Activated T-cell treated with anti-CD3 and anti-CD28 coated beads, Interleukin-2, amount 50 U/mL, for 1 hour (primary cell): Measurements from ENCODE around the gene BCL11B.

ENCODE experiments used
- DNase-seq: peaks from one replicate; pipeline ENCODE4 v3.0.0-alpha.2; 2020

BCL11B gene

DNA sequence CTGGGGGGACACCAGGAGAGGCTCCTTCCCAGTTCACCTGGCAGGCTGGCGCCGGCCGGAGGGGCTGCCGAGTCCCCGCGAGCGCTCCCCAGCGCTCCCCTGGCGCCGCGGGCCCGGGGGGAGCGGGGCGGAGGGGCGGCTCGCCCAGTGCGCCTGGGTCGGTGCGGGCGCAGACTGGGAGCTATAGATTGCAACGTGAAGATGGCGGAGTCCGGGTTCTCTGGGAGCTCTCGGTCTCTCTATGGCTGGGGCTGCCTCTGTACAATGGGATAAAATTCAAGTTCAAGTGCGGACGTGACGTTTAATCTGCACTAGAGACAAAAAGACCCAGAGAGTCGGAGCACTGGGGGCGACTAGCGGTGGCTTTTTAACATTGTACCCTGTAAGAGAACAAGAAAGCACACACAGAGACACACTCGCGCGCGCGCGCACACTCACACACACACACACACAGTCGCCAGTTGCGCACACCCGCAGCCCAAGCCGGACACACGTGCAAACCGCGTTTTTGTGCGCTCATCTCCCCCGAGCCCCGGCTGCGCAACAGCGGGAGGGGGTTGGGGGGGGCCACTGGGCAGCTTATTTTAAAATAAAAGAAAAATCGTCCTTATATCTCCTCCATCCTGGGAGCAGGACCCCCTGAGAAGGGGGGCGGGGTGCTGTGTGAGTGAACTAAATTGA, at the start of gene BCL11B:
Gene BCL11B (minus strand): TSS at position 247 of the 681 bp plus-strand sequence. CDS start 979 bp downstream, outside the sequence.
- DNase-seq = peak; percentile 84

DNA sequence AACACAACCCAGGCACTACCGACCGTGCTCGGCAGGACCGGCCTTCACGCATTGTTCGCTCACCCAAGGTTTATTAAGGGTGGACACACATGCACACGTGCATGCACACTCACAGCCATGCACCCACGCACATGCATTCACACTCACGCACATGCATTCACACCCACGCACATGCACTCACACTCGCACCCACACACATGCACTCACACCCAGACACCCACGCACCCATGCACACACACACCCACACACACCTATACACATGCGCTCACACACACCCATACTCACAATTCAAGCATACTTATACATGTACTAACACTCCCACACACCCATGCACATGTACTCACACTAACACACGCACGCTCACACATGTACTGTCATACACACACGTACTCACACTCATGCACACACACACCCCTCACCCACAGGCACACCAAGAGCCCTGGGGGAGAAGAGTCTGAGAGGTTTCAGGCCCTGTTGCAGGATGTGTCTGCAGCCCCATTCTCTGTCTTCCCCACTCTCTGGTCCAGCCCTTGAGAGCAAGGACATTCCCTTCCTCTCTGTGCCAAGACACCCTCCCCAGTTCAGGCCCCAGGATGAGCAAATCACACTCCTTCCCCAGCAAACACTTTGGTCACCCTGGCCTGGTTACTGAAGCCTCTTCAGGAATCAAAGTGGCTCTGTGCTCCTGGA, 49.4 kb upstream of the BCL11B start:
- DNase-seq = no peak

DNA sequence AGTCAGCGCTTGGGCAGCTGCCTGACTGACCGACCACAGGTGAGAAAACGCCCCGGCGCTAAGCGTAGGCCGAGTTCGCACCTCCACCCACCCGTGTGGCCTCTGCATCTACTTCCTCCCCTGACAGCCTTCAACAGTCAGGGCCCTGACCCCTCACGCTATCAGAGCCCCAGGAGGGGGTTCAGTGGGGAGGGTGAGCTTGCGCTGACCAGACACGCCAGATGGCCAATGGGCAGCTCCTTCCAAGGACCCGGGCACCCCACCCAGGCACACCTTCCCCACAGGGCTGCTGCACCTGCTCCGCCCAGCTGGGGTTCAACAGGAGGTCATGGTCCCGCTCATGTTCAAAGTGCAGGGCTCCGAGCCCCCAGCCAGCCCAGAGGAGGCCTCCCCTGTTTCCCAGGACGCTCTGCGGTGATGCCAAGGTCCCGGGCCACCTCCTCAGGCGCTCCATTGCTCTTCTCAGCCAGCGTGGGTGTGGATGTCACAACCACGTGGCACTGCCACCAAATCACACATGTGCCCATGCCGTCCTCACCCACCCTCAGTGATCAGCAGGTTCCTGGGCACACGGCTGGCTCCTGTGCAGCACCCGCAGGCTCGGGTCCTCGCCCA, 48.7 kb upstream of the BCL11B start:
- DNase-seq = no peak

DNA sequence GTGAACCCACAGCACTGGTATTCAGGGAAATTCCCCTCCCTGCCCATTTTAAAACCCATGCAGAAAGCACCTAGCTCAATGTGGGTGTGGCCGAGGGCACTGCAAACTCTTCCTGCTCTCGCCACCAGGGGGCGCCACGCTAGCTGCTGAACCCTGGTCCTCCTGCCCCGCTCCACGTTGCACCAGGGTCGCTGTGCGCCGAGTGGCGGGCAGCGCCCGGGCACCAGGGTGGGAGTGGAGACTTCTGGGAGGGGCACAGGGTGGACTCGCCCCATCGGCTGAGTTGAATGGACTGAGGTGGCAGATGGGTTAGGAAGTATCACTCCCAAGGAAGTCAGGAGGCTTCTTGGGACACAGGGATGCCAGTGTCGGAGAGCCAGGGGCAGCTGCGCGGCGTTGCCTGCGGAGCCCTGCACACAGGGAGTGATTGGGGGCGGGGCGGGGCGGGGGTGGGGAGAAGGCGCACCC, 48.1 kb upstream of the BCL11B start:
- DNase-seq = peak; percentile 71

DNA sequence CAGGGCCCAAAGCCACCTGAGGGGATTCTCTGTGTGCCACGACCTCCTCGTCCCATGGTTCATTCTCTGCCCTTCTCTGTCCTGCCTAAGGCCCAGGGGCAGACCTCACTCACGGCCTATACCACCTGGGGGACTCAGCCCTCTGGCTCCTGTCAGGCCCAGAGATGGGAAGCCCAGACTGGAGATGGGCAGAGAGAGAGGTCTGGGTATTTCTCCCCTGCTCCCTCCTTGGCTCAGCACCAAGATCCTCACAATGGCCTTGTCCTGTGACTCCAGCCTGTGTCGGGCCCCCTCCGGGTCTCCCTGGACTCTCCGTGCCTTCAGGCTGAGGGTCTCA, 46.9 kb upstream of the BCL11B start:
- no peak for DNase-seq

DNA sequence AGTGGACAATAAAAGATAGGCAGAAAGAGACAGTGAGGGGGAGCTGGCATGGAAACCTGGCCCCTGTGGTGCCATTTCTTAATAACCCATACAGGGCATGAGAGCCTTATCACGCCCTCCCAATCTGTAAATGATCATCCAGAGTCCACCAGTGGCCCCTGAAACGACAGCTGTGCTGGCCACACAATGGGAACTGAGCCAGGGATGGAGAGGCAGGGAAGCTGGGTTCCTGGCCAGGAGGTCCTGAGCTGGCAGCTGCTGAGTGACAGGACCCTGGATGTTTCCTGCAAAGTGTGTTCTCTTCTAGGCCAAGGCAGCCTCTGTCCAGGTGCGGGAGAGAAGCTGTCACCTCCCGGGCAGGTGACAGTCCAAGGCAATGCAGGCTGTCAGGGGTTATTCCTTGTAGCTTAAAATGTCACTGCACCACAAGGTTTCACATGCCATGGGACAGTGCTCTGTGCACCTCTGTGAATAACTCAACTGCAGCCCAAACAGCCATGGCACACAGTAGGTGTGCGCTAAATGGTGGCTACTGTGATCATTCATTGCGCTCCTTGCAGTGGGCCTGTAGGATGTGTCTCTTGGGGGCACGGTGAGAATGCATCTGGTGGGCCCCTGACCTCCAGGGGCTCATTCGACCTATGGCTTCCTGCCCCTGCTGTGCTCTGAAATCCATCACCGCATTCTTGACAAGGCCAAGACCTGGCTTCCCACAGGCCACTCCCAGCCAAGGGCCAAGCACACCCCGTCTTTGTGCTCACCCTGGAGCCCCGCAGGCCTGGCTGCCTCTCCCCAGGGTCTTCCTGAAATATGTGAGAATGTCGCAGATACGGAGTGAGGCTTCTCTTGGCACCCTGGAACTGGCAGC, 46.3 kb upstream of the BCL11B start:
- DNase-seq = no peak

DNA sequence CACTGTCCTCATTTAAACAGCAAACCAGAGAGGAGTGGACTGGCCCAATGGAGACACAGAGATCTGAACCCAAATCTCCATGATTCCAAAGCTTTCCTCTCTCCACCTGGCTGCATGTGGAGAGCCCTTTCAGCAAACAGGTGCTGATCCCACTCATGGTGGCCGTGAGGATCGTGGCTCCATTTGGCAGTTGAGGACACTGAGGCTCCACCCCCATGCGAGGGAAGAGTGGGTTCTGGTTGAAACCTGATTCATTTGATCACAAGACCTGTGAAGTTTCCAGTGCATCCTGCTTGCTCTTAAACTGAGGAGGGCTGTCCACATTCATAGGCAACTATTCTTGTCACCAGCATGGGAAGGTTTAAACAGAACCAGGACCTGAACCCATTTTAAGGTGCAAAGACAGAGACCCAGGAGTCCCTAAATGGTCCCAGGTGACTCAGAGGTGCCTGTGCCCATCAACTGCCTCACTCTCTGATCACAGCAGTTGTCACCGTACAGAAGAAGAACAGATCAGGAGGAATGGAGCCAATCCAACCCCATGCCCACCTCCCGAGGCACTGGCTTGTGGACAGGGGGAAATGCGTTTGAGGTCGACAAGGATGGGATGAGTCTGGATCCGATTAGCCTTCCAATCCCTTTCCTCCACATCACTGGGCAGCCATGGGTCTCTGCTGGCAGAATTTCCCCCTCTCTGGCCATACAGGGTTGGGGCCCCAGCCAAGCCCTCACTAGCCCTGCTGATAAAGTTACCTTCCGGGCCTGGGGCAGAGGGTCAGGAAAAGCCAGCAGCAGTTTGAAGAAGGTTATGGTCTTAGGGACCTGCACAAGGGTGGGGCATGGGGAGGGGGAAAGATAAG, 45.5 kb upstream of the BCL11B start:
- DNase-seq = no peak

DNA sequence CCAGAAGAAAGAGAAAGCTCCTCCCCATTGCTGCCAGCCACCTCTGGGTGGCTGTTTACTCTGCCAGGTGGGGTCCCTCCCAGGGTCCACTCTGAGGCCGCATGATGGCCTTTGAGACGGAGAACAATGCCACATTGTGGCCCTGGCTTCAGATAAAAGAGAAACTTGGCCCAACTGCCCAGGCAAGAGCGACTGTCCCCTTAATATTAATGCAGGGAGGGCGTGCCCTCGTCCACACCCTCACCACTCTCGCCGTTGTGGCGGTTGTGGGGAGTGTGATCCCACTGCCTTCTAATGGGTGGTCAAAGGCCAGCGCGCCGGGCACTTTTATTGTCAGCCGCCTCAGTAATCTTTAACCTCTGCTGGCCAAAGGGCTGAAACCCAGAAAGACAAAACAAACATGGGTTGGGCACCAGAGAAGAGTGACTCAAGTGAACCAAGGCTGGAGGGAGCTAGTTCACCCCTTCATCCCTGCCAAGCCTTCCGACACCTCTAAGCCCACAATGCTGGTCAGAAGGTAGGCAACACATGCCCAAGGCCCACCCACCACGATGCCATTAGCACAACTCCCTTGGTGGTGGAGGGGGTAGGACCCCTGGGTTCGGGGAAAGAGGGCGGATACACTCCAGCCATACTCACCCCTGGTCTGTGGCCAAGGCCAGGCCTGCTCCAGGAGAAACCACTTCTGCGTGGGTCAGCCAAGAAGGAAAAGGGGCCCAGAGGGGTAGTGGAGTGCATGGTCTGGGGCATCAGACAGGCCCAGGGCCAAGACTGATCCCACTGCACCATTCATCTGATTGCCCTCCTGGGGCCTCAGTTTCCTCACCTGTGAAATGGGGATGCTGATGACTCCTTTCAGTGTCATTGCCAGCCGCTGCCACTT, 44.5 kb upstream of the BCL11B start:
- no peak for DNase-seq

DNA sequence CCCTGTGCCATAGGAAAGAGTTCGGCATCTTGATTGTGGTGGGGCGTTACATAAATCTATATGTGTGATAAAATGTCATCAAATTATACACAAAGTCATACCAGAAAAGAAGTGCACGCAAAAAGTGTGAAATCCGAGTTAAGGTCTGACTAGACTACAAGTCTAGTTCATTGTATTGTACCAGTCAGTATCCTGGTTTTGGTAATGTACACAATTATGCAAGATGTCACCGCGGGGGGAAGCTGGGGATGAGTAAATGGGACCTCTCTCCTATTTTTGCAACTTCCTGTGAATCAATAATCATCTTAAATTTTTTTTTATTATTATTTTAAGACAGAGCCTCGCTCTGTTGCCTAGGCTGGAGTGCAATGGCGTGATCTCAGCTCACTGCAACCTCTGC, 43.2 kb upstream of the BCL11B start:
- DNase-seq = no peak

DNA sequence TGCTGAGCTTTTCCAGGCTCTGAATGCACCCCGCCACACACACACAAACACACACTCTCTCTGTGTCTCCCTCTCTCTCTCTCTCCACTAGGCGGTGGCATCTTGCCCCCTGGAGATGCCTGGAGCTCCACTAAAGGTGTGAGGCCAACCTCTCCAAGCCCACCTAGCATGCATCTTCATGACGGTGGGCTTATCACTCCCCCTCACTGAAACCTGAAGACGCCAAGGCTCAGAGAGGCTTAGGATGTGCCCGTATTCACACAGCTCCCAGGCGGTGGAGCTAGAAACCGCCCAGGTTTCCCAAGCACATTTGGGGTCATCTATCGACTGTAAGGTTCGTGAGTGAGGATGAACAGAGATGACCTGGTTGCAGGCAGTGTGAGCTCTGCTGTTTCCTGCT, 42.6 kb upstream of the BCL11B start:
- DNase-seq = no peak

DNA sequence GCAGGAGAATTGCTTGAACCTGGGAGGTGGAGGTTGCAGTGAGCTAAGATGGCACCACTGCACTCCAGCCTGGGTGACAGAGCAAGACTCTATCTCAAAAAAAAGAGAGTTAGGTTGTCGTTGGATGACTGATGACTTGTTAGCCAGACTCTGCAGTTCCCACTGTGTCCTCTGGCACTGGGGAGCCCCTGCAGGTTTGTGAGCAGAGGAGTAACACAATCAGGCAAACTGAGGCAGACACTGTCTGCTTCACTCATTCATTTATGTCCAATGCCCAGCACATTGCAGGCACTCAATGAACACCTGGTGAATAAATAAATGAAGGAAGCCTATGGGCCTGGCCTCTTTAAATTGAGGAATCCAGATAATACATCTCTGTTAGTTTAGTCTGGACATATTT, 41.2 kb upstream of the BCL11B start:
- DNase-seq = no peak

DNA sequence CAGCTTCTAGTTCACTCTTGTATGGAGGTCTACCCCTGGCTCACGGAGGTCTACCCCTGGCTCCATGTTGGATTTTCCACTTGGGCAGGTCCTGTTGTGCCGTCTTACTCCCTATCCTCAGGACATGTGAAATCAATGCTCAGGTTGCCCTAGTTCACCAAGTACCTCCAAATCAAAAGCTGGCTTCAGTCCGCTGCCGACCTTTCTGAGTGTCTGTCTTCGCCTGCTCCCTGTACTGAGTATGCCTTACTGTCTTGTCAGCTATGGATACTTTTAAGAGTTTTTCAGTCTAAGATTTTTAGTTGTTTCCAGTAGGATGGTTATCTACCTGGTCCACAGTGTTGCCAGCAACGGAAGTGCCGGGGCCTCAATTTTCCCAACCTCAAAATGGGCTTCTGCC, 40.1 kb upstream of the BCL11B start:
- no peak for DNase-seq

DNA sequence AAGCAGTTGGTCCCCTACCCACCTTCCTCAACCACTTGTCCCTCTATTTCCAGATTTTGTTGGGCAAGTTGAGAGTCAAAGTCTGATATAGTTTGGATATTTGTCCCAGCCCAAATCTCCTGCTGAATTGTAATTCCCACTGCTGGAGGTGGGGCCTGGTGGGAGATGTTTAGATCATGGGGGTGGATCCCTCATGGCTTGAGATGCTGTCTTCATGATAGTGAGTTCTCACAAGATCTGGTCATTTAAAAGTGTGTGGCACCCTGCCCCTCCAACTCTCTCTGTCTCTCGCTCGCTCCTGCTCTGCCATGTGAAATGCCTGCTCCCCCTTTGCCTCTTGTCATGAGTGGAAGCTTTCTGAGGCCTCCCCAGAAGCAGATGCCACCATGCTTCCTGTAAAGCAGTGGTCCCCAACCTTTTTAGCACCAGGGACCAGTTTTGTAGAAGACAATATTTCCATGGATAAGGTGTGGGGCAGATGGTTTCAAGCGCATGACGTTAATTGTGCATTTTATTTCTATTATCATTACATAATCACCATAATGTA, 37.3 kb upstream of the BCL11B start:
- DNase-seq = no peak

DNA sequence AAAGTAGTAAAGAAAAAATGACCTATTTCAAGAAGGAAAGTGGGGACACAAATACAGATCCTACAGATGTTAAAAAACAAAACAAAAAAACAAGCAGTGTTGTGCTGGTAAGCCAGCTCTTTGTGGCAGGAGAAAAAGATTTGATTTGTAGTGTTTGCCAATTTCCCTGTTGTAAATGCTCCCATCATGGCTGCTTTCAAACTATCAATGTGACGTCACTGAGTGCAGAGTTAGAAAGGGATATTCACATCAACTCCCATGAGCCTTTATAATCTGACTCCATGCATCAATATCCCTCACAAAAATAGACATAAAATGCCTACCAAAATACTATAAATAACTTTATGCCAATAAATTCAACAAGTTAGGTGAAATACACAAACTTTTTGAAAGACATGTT, 32.2 kb upstream of the BCL11B start:
- no peak for DNase-seq

DNA sequence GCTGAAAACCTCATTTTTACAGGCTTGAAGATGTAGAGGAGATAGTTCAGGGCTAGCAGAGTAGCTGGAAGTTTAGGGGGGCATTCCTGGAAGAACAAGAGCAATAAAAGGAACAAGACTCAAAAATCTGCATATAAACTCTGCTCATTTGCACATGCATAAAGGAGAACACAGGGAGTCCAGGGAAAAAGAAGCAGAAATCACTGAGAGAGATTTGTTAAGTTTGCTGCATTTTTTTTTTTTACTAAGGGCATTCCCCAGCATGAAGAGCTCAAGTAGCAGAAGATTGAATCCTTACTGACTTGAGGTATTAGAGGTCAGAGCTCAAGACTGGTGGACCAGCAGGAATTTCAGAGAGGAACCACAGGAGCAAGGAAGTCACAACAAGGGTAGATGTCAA, 28.2 kb upstream of the BCL11B start:
- DNase-seq = no peak

DNA sequence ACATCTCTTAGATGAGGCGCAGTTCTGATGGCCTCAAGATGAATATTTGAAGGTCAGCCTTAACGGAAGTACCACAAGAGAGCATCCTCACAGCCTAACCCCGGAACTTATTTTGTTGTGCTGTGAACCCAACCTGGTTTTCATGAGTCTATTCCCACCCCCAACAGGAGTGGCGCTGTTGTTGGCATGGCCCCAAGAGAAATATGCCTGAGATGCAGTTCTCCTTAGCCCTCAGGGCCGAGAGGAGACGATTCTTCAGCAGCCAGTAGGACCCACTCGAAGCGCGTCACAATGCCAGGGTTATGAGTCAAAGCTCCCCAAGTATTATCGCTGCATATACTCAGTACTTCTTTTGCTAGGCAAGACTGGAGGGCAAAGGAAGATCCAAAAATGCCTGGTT, 24.5 kb upstream of the BCL11B start:
- DNase-seq = no peak

DNA sequence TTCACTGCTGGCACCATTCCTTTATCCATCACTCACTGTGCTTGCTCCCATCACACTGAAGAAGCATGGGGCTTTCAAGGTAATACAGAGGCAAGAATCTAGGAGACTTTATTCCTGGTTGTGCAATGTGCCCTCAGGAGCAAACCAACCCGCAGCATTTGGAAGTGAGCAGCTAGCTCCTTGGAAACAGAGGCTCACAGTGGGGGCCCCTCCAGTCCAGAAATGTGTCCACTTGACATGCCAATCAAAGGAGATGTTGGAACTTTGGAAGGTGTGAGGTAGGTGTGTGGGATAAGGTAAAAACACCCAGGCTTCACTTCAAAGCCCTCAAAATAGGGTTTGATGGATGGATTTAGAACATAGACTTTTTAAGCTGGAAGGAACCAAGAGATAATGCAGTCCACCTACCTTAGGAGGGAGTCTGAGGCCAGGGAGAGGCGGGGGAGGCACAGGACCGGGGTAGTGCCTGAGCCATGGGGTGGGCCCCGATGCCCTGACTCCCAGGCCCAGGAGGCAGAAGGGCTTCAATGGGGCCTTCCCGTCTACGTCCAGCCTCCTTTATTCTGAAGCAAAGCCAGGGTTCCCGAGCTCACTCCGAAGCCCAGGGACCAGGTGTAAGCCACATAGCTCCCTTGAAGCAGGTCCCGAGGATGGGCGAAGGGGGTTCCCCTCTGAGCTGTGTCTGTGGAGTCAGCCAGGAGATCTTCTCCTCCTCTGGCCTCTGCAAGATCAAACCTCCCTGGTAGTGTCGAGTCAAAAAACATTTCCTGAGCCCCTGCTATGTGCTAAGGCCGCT, 17.6 kb upstream of the BCL11B start:
- no peak for DNase-seq

DNA sequence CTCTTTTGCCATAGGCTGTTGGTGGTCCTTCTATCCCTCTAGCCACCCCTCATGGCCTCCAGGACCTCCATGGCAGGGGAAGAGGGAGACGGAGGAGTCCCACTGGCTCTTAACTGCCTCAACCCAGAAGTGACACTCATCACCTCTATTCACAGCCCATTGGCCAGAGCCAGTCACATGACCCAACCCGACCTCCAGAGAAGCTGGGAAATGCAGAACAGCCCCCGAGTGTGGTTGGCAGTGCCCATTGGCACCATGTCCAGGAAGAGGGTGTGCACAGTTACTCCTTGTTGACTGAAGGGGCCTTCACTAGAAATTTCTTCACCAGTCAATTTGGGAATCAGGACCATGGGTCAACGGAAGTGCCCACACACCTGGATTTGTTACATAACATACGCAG, 17.0 kb upstream of the BCL11B start:
- DNase-seq = no peak

DNA sequence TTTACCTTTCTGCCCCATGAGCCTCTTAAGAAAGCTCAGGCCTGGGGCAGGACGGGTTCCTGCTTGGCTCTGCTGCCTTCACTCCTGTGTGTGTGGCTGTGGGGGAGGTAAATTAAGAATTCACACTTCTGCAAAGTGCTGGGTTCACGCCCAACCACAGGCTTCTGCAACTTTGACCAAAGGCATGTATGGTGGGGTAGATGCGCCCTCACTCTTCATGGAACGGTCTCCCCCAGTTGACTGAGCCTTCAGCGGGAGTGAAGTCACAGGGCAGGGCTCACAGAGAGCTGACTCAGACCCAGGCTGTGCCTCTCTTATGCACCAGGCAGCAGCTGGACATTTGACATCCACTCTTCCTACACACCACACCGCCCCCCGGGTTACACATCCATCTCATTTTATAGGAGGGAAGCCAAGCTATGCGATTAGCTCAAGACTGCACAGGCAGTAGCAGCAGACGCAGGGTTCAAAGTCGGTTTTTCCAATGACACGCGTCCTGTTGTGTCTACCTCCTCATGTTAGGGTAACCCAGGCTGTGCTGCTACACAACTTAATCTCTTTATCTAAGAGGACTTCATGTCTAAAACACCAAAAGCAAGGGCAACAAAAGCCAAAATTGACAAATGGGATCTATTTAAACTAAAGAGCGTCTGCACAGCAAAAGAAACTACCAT, 15.4 kb upstream of the BCL11B start:
- no peak for DNase-seq

DNA sequence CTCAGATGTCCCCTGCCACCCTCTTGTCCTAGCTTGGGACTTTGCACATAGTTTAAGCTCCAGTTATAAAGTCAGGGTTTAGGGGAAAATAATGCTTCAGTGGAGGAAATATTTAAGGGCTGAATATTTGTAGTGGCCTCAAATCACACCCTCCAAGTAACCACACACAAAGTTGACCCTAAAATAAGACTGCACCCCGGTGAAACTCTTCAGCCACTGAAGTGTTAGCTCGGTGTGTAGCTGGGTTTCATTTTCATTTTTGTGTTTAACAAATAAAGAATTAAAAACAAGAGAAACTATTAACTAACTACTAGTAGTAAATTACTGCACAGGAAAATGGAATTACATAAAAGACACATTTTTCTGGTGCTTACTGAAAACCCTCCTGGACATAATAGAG, 14.8 kb upstream of the BCL11B start:
- DNase-seq = no peak
